NCI-H460 (cell line): ENCODE results near the gene ATP2A3. TPM values are rescaled to one million over a fixed set of nuclear protein-coding genes. Genes with fewer than 3 reads are reported as not detected.

Experiments used
- DNase-seq: peaks from one replicate; pipeline ENCODE4 v3.0.0-alpha.2; 2016; ENCODE audit warnings: low read depth; ENCODE audit errors: extremely low read depth
- total RNA-seq: library from RNA; depleted of rRNA; stranded (reverse); fragments of >200 nt; shearing (Covaris generic); gene quantifications from 2 replicates; pipeline ENCODE4 v1.2.3, GENCODE V29; 2014

ATP2A3 gene
- total RNA-seq, 1 experiment from 2014 or later, result 3.5 TPM

- DNase-seq, result no peak
Observed at GRCh38 chr17:3914312-3914670, 49.9 kb downstream of the ATP2A3 start.

- DNase-seq, result peak; percentile 73
Observed at GRCh38 chr17:3913531-3914311, 50.5 kb downstream of the ATP2A3 start.

GRCh38 chr17:3912827-3913226 lies 51.4 kb downstream of the ATP2A3 start:
- DNase-seq, result no peak

GRCh38 chr17:3911271-3912053 lies 52.8 kb downstream of the ATP2A3 start:
- no peak for DNase-seq

GRCh38 chr17:3910420-3911270 lies 53.6 kb downstream of the ATP2A3 start:
- DNase-seq, result no peak

- DNase-seq, result no peak
Observed at GRCh38 chr17:3909257-3909656, 55.0 kb downstream of the ATP2A3 start.

- peak; percentile 12 for DNase-seq
Observed at GRCh38 chr17:3907483-3908216, 56.6 kb downstream of the ATP2A3 start.

- no peak for DNase-seq
Observed at GRCh38 chr17:3906881-3907280, 57.4 kb downstream of the ATP2A3 start.

- no peak for DNase-seq
Observed at GRCh38 chr17:3905017-3905520, 59.2 kb downstream of the ATP2A3 start.

- DNase-seq, result no peak
Observed at GRCh38 chr17:3904501-3904900, 59.7 kb downstream of the ATP2A3 start.

- no peak for DNase-seq
Observed at GRCh38 chr17:3903881-3904290, 60.4 kb downstream of the ATP2A3 start.

GRCh38 chr17:3903051-3903825 lies 61.0 kb downstream of the ATP2A3 start:
- DNase-seq, result no peak

- DNase-seq, result no peak
Observed at GRCh38 chr17:3900646-3901045, 63.6 kb downstream of the ATP2A3 start.

GRCh38 chr17:3897731-3898130 lies 66.5 kb downstream of the ATP2A3 start:
- DNase-seq, result no peak

- no peak for DNase-seq
Observed at GRCh38 chr17:3896968-3897235, 67.3 kb downstream of the ATP2A3 start.

GRCh38 chr17:3896108-3896967 lies 67.9 kb downstream of the ATP2A3 start:
- no peak for DNase-seq

- no peak for DNase-seq
Observed at GRCh38 chr17:3895354-3895753, 68.9 kb downstream of the ATP2A3 start.

GRCh38 chr17:3894911-3895343 lies 69.3 kb downstream of the ATP2A3 start:
- DNase-seq, result no peak

GRCh38 chr17:3894188-3894587 lies 70.0 kb downstream of the ATP2A3 start:
- no peak for DNase-seq
